GM18861 (cell line): ENCODE results near the gene LRRC63.
"Not testable (repeated sequence)": the region's sequence is repeated elsewhere in the genome, so short reads cannot be mapped to it uniquely, and the experiment has no call there.

Experiments
- ATAC-seq: cut with Tn5 transposase; IDR thresholded peaks from one replicate; pipeline ENCODE4 v1.9.1; 2021; ENCODE audit not compliant: unreplicated experiment

Gene LRRC63

GRCh38 chr13:46235286-46235685 lies 23.6 kb downstream of the LRRC63 start:
- ATAC-seq = no peak

- no peak for ATAC-seq
Measured at GRCh38 chr13:46265292-46265691, 53.6 kb downstream of the LRRC63 start.

- no peak for ATAC-seq
Measured at GRCh38 chr13:46267166-46267565, 55.4 kb downstream of the LRRC63 start.

GRCh38 chr13:46270416-46270815 lies 58.7 kb downstream of the LRRC63 start:
- ATAC-seq = no peak

- no peak for ATAC-seq
Measured at GRCh38 chr13:46274094-46274698, 62.5 kb downstream of the LRRC63 start.

- ATAC-seq = no peak
Measured at GRCh38 chr13:46278474-46278873, 66.7 kb downstream of the LRRC63 start.

GRCh38 chr13:46281779-46282178 lies 70.1 kb downstream of the LRRC63 start:
- no peak for ATAC-seq

GRCh38 chr13:46283912-46284824 lies 72.4 kb downstream of the LRRC63 start:
- not testable (repeated sequence) for ATAC-seq

GRCh38 chr13:46286972-46287371 lies 75.2 kb downstream of the LRRC63 start:
- ATAC-seq = no peak

GRCh38 chr13:46288570-46289259 lies 77.0 kb downstream of the LRRC63 start:
- no peak for ATAC-seq

- ATAC-seq = no peak
Measured at GRCh38 chr13:46289260-46289955, 77.7 kb downstream of the LRRC63 start.

- ATAC-seq = no peak
Measured at GRCh38 chr13:46290434-46290833, 78.7 kb downstream of the LRRC63 start.

GRCh38 chr13:46293436-46293835 lies 81.7 kb downstream of the LRRC63 start:
- no peak for ATAC-seq

- ATAC-seq = no peak
Measured at GRCh38 chr13:46295491-46296114, 83.9 kb downstream of the LRRC63 start.

GRCh38 chr13:46296115-46296822 lies 84.5 kb downstream of the LRRC63 start:
- no peak for ATAC-seq

- no peak for ATAC-seq
Measured at GRCh38 chr13:46296921-46297320, 85.2 kb downstream of the LRRC63 start.

- ATAC-seq = no peak
Measured at GRCh38 chr13:46297361-46297811, 85.7 kb downstream of the LRRC63 start.

GRCh38 chr13:46303742-46304385 lies 92.1 kb downstream of the LRRC63 start:
- ATAC-seq = no peak

GRCh38 chr13:46304546-46304945 lies 92.8 kb downstream of the LRRC63 start:
- ATAC-seq = no peak
